Activated CD4-positive, alpha-beta T cell treated with anti-CD3 and anti-CD28 coated beads for 24 hours (primary cell): Measurements from ENCODE around the gene FAM78A.
A peak's percentile ranks its signal among the peaks of the same experiment; 100 is the strongest.

Experiments
- DNase-seq, 2 donors: peaks; one replicate each; pipeline ENCODE4 v3.0.0-alpha.2; 2020; ENCODE audit warnings: low read depth in 2 of 2

The FAM78A gene

GRCh38 chr9:131239161-131239975 is 36.9 kb downstream of the FAM78A start:
- DNase-seq, result no peak

DNA sequence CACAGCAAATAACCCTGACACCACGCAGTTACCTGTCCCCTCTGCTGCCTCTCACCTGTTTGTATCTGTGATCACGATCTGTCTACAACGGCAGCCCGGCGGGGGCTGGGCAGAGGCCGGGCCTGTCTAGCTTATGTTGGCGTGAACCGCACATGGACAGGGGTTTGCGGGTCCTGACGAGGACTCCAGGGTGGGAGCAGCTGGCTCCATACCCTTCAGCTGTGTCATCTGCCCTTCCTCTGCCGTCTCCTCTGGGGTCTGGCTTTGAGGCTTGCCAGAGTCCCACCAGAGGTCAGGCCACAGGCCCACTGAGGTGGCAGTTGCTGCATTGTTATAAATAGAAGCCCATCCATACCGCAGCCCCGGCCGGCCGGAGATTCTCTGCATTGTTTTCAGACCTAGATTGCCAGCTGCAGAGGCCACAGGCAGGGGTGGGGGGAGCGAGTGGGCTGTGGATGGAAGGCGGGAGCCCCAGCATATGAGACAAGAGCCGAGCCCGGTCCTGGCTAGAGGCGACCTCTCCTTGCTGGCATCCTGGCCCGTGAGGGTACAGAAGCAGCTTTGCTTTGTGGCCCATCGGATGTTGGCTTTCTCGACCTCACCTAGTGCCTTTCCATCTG is 37.8 kb downstream of the FAM78A start:
- DNase-seq, result no peak

GRCh38 chr9:131237931-131238401 is 38.3 kb downstream of the FAM78A start:
- DNase-seq, result peak; percentile 79 to 83

GRCh38 chr9:131237291-131237690 is 39.0 kb downstream of the FAM78A start:
- no peak for DNase-seq

- DNase-seq, result no peak
These were observed 39.5 kb downstream of the FAM78A start for GRCh38 chr9:131236761-131237160.

DNA sequence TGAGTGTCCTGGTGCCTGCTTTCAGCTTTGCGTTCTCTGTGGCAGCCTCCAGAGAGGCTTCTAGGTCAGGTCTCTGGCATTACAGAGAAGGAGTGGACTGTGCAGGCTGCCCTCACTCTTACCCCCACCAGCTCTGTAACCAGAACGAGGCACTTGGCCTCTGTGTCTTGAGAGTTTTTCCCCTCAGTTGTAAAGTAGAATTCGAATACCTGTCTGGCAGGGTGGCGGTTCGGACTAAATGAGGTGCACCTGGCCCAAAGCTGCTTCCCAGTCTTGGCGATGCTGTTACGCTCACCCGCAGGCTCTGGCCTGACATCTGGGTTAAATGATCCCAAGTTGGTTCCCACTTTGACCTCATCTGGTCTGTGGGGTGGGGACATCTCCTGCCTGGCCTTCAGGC is 40.1 kb downstream of the FAM78A start:
- DNase-seq, result no peak

- no peak for DNase-seq
These were observed 40.8 kb downstream of the FAM78A start for GRCh38 chr9:131235480-131235851.

- DNase-seq, result no peak
These were observed 41.4 kb downstream of the FAM78A start for GRCh38 chr9:131234799-131235479.

GRCh38 chr9:131233995-131234394 is 42.3 kb downstream of the FAM78A start:
- DNase-seq, result no peak

- no peak for DNase-seq
These were observed 42.8 kb downstream of the FAM78A start for GRCh38 chr9:131233556-131233955.

- no peak for DNase-seq
These were observed 47.3 kb downstream of the FAM78A start for GRCh38 chr9:131228988-131229387.

DNA sequence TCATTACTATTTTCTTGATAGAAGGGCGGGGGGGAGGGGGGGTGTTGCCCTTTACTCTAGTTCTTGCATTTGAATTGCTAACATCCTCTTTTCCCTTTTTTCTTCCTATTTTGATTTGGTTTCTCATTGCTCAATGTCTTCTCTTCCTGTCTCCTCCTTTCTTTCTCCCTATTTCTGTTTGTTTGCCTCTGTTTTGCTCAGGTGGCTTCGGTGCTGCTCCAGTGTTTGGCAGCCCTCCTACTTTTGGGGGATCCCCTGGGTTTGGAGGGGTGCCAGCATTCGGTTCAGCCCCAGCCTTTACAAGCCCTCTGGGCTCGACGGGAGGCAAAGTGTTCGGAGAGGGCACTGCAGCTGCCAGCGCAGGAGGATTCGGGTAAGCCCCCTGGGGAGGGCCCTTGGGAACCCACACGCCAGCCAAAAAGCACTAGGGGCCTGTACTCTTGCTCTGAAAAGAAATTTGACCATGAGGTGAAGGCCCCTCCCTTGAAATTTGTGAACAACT is 48.3 kb downstream of the FAM78A start:
- DNase-seq, result no peak

DNA sequence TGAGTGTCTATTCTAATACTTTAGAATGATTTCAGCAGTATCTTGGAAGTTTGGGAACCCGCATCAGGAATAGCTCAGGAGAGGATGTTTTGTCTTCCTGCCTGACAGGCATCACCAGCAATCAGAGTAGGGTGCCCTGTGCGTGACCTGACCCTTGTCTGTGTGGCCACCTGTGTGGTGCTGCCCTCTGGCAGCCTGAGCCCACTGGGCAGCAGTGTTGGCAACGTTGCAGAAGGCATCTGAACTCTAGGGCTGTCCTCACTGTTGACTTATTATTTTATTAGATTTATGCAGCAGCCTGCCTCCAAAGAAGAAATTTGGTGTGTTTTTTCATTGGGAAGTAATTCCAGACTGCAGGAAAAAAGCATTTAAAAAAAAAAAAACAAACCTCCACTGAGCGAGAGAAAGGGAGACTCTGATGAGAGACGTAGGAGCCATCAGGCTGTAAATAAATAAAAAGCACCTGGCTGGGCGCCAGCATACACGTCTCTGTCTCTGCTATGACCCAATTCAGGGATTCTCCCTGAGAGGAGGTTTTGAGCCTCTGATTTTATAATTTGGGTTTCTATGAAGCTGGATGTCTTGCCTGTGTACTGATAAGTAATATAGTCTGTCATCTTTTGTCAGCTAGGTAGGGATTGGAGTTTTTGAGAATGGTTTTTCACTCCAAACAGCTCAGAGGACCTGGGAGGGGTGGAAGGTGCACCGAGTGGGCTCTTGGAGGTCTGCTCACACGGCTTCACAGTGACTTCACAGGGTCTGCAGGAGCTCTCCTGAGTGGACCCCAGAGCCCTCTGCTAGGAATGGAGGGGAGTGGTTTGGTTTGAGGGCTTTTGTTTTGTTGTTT is 49.0 kb downstream of the FAM78A start:
- DNase-seq, result no peak

DNA sequence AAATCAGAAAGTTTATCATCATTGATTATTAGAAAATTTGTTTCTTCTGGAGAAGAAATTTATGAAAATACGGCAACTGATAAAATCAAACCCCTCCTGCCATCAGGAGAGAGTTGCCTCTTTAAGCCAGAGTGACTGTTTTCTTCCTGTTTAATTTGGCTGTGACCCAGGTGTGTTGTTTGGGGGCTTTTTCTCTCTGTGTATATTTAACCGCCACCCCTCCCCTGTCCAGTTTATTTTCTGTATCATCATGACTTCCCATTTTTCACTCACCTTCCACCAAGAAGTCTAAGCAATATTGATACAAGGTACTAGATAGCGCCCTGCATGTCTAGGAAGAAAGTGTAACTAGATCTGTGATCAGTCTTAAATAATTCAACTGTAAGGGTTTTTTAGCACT is 50.1 kb downstream of the FAM78A start:
- DNase-seq, result no peak

DNA sequence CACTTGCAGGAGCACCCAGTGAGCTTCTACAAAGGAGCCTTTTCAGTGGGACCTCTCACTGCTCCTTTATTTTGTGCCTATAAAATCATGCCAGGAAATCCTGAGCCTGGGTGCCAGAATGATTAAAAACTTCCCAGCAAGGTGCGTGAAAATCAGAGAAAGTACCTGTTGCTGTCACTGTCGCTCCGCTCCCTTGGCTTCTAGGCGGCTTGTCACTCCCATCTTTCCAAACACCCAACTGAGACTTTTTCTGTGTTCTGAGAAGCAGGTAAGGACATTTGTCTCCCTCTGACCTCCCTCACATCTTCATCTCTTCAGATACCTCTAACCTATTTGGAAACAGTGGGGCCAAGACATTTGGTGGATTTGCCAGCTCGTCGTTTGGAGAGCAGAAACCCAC is 53.9 kb downstream of the FAM78A start:
- DNase-seq, result no peak

- DNase-seq, result no peak
These were observed 55.8 kb downstream of the FAM78A start for GRCh38 chr9:131220485-131220884.

DNA sequence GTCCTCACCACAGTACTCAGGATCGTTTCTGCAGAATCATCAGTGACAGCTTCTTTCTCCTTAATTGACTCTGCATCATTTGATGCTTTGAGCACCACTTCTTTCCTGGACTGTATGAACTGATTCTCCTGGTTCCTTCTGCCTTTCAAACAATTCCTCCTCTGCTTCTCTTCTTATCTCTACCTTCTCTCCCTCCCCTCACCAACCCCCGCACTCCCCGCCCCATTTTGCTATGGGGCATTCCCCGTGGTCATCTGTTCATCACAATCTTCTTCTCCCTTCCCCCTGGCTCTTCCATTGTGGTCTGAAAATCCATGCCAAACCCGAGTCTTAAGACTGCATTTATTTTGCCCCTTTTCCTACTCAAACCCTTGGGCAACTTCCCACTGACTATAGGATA is 57.9 kb downstream of the FAM78A start:
- DNase-seq, result no peak

- DNase-seq, result no peak
These were observed 58.8 kb downstream of the FAM78A start for GRCh38 chr9:131217331-131218031.

DNA sequence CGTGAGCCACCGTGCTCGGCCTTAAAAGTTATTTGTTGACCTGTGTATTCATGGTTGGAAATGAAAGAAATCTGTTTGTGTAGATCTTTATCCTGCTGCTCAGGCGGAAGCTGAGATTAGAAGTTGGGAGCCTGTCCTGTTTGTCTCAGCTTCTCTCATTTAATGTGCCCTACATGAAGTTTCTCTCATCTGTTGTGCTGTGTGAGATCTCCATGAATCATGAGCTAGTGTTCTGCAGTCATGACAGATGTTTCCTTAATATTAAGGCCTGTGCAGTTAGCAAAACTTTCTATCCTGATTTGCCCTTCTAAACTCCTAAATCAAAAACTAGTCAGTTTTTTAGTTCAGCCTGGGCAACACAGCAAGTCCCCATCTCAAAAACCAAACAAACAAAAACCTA is 59.5 kb downstream of the FAM78A start:
- no peak for DNase-seq

- no peak for DNase-seq
These were observed 61.4 kb downstream of the FAM78A start for GRCh38 chr9:131214876-131215275.

GRCh38 chr9:131214286-131214856 is 61.9 kb downstream of the FAM78A start:
- DNase-seq, result no peak
